ENCODE data around the gene RNF126.

Gene RNF126

GRCh38 chr19:664913-665443, 2.0 kb upstream of the RNF126 start:
- peak; percentile 58 to 69 for DNase-seq (ENCODE audit: extremely low read depth in 1 of 2, low read depth in 1 of 2)

DNA sequence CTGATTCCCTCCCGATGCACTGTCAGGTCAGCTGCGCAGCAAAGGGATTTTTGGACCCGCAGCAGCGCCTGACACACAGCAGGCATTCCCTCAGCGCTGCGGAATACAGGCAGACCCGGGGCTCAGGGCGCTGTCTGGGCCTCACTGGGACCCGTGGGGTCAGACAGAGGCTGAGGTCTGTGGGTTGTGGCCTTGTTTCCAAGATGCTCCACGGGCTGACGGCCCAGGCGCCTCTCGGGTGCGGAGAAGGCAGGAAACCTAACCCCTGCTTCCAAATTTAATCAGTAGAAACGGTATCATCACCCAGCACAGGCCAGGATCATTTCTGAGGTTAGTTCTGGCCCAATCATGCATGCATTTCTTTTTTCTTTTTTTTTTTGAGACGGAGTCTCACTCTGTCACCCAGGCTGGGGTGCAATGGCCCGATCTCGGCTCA, 686 bp upstream of the RNF126 start:
- DNase-seq (ENCODE audit: extremely low read depth in 1 of 2, low read depth in 1 of 2): no peak

DNA sequence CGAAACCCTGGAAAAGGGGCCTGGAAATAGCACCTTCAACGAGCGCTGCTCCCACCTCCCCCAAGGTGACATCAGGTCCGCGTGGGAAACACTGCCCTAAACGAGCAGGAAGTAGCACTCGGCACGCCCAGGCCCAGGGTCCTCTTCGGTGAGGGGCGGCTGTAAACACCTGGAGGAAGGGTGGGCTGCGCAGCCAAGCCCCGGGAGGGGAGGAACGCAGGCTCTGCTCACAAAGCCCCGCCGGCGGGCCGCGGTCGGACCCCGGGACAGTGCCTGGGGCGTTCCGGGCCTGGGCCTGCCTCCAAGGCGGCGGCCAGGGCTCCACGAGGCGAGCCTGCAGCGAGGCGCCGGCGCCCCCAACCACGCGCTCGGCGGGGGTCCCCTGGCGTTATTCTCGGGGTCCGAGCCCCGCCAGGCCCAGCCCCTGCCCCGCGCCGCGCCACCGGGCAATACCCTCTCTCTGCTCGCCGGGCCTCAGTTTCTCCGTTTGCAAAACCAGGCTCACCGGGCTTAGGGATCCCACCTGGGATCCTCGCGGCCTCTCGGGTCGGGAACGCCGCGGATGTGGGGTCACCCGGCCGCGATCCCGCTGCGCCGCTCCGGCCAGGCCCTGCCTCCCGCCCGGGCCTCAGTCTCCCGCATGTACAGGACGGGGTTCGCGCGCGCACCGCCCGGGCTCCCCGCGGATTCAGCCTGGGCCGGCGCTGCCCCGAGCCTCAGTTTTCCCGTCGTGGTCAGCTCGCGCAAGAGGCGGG, 630 bp downstream of the RNF126 start:
- peak; percentile 44 to 70 for DNase-seq (ENCODE audit: extremely low read depth in 1 of 2, low read depth in 1 of 2)

- DNase-seq (ENCODE audit: extremely low read depth in 1 of 2, low read depth in 1 of 2): peak; percentile 43 to 52
Measured at GRCh38 chr19:661427-662196, 1.4 kb downstream of the RNF126 start.

DNA sequence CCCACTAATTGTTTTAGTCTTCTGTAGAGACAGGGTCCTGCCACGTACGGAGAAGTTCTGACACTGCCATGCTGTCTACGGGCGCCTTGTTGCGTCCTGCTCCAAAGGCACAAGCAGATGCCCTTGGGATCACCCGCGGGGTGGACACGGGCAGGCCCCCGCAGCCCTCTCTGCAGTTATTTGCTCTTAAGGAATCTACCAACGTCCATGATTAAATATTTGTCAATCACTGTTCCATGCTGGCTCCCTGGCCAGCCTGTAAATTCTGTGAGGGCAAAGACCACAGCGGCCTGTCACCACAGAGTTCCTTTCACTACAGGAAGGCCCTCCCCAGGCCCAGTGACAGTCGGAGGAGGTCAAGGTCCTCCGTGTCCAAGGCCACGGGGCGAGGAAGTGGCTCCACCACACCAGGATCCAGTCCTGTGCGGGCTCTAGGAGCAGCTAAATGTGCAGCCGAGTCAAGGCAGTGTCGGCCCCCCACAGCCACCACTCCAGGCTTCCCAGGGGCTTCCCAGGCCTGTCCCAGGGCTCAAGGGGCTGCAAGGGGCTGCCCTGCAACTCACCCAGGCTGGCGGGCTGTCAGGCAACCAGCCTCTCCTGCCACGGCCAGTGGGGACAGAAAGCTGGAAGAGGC, 2.1 kb downstream of the RNF126 start:
- no peak for DNase-seq (ENCODE audit: extremely low read depth in 1 of 2, low read depth in 1 of 2)

GRCh38 chr19:658916-659839, 3.8 kb downstream of the RNF126 start:
- DNase-seq (ENCODE audit: extremely low read depth in 1 of 2, low read depth in 1 of 2): no peak

DNA sequence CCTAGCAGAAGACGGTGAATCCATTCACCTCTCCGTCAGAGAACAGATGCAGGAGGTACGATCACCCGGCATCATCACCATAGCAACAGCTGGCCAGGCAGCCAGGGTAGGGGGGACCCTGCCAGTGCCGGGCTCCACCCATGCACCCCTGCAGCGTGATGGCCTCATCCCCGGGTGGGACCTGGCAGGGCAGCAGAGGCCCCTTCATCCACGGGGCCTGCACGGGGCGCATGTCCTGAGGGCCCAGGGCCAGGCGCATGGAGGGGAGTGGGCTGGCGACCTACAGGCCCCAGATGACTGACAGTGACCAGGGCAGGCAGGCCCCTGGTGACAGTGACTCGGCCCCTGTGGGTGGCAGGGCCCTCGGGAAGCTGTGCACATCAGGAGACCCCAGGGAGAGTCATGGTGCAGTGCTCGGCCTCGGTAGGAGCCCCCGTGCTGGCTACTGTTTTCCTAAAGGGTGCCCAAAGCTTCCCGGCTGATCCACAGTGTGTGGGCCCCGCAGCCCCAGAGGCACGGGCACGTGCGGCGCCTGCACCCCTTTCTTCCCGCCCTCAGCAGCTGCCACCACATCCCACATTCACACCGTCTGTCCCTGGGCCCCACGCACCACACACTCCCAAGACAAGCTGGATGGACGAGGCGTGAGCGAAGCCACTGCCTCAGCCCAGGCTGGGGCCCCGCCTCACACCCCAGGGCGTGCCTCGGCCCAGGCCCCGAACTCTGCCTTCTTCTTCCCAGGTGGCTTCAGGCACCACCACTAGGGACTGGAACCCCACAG, 4.8 kb downstream of the RNF126 start:
- no peak for DNase-seq (ENCODE audit: extremely low read depth in 1 of 2, low read depth in 1 of 2)

DNA sequence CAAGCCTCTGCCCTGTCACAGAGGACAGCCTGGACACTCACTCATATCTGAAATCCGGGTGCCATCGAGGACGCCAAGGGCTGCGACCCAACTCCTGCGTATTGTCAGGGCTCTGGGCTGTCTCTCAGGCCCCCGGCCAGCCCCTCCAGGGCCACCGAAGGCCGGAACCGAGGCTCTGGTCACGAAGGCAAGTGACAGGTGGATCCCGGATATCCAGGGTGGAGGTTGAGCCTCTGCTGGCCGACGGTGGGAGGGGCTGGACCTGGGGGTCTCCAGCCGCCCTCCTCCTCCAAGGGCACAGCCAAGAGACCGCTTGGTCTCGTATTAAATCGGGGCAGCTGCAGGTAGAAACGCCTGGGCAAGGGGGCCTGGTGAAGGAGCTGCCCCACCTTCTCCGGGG, 5.4 kb downstream of the RNF126 start:
- no peak for DNase-seq (ENCODE audit: extremely low read depth in 1 of 2, low read depth in 1 of 2)

- no peak for DNase-seq (ENCODE audit: extremely low read depth in 1 of 2, low read depth in 1 of 2)
Measured at GRCh38 chr19:656751-657559, 6.1 kb downstream of the RNF126 start.

DNA sequence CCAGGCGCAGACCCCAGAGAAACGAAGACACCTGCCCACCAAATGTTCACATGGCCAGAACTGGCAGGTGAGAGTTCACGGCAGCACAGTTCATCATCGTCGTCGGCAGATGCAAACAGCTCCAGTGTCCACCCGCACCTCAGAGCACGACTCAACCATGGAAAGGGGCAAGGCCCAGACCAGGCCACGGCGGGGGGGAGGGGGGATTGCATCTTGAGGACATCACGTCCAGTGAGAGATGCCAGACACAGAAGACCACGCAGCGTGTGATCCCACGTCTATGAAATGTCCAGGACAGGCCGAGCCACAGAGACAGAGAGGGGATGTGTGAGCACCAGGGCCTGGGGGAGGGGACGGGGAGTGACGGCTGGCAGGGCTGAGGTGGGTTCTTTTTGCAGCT, 7.3 kb downstream of the RNF126 start:
- DNase-seq (ENCODE audit: extremely low read depth in 1 of 2, low read depth in 1 of 2): no peak

- DNase-seq (ENCODE audit: extremely low read depth in 1 of 2, low read depth in 1 of 2): no peak
Measured at GRCh38 chr19:653425-653824, 9.6 kb downstream of the RNF126 start.

- no peak for DNase-seq (ENCODE audit: extremely low read depth in 1 of 2, low read depth in 1 of 2)
Measured at GRCh38 chr19:652467-653389, 10.3 kb downstream of the RNF126 start.

DNA sequence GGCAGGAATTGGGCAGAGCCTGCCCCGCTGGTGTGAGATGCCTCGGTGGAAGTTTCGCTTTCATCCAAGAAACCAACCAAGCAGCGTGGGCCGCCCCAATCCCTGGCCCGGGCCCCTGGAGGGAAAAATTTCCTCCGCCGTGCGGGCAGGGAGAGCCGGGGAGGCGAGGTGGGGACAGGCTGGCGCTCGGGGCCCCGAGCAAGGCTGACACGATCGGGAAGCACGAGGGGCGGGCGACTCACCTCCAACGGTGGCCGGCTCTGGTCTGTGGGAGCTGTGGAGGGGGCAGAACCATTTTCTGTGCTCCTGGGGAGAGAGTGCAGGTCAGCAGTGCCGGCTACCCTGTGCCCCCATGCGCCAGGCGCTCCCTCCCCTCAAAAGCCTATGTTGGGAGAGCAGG, 11.0 kb downstream of the RNF126 start:
- no peak for DNase-seq (ENCODE audit: extremely low read depth in 1 of 2, low read depth in 1 of 2)

GRCh38 chr19:651114-651818, 11.7 kb downstream of the RNF126 start:
- no peak for DNase-seq (ENCODE audit: extremely low read depth in 1 of 2, low read depth in 1 of 2)

GRCh38 chr19:650121-650520, 12.9 kb downstream of the RNF126 start:
- no peak for DNase-seq (ENCODE audit: extremely low read depth in 1 of 2, low read depth in 1 of 2)

DNA sequence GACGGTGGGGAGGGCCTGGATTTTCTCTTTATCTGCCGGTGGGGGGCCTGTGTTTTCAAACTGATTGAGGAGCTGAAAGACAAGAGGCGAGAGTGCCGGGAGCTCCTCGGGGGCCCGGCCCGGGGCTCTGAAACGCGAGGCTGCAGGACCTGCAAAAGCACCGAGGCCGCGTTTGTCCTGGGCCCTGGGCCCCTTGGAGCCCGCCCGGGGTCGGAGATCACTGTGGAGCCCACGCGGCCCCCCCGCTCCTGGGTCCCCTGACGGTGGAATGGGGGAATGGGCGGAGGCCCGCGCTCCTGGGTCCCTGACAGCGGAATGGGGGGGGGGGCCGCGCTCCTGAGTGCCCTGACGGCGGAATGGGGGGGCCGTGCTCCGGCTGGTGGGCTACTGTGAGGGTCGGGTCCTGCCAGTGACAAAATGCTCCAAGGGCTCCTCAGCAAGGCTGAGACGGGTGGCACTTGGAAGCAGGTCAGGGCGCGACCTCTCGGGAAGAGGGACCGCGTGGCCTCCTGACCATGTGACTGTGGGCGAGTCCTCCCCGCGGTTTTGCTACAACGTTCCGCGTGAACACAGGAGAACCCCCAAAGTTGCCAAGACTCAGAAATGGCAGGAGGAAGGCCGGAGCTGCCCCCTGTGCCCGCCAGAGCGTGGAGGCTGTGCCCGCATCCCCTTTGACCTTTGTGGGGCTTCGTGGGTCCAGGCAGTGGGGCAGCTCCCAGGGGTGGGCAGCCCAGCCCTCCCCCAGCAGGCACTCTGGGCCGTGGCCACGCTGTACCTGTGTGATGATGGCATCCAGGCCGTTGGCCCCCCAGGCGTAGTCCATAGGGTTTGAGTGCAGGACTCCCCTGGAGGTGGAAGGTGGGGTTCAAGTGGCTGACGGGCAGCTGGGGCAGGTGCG, 13.9 kb downstream of the RNF126 start:
- DNase-seq (ENCODE audit: extremely low read depth in 1 of 2, low read depth in 1 of 2): no peak

All from stimulated activated CD8-positive, alpha-beta memory T cell treated with anti-CD3 and anti-CD28 coated beads, Interleukin-7, amount 100 ng/mL, for 48 hours (primary cell).